Heart left ventricle (tissue), 16 donors: ENCODE data around the gene EPHA1. TPM values are rescaled to one million over a fixed set of nuclear protein-coding genes. Genes with fewer than 3 reads are reported as not detected.

ENCODE experiments used
- ATAC-seq, 4 donors: fragments of 200-7000 bp; cut with Tn5 transposase; one replicate each; pipeline ENCODE4 v1.9.1; 2020 to 2022; ENCODE audit warnings: moderate library complexity in 4 of 4, mild to moderate bottlenecking in 3 of 4, moderate number of reproducible peaks in 1 of 4
- DNase-seq, 5 donors: peaks; one replicate each; pipeline ENCODE4 v3.0.0-alpha.2; 2020
- H3K27ac ChIP-seq, 12 donors: fragments of 200-600 bp; sonication (generic) in 4 of 12; one replicate each; pipeline versions ENCODE4 v1.5.0 to v1.8.0; 2016 to 2022; ENCODE audit warnings: mild to moderate bottlenecking in 2 of 12
- H3K27me3 ChIP-seq, 9 donors: fragments of 200-600 bp; sonication (generic) in 2 of 9; one replicate each; pipeline versions ENCODE4 v1.5.1 to v1.8.0; 2016 to 2022; ENCODE audit warnings: mild to moderate bottlenecking in 3 of 9
- H3K36me3 ChIP-seq, 9 donors: fragments of 200-600 bp; sonication (generic) in 2 of 9; one replicate each; pipeline versions ENCODE4 v1.5.0 to v1.8.0; 2018 to 2022; ENCODE audit warnings: mild to moderate bottlenecking in 2 of 9
- H3K4me1 ChIP-seq, 12 donors: fragments of 200-600 bp; sonication (generic) in 4 of 12; one replicate each; pipeline versions ENCODE4 v1.5.0 to v1.8.0; 2016 to 2022; ENCODE audit warnings: mild to moderate bottlenecking in 3 of 12
- H3K4me3 ChIP-seq, 12 donors: fragments of 200-600 bp; sonication (generic) in 4 of 12; one replicate each; pipeline versions ENCODE4 v1.5.0 to v1.8.0; 2017 to 2022; ENCODE audit warnings: mild to moderate bottlenecking in 9 of 12, moderate library complexity in 4 of 12
- H3K9me3 ChIP-seq, 12 donors: fragments of 200-600 bp; sonication (generic) in 4 of 12; one replicate each; pipeline versions ENCODE4 v1.5.0 to v1.8.0; 2016 to 2022; ENCODE audit warnings: mild to moderate bottlenecking in 1 of 12
- CTCF ChIP-seq, 12 donors: fragments of 200-600 bp; sonication (generic) in 4 of 12; IDR thresholded peaks; one replicate each; pipeline versions ENCODE4 v1.5.0 to v1.8.0; 2018 to 2022; ENCODE audit warnings: antibody characterized with exemption in 12 of 12, mild to moderate bottlenecking in 5 of 12
- POLR2A ChIP-seq, 2 donors: fragments of 450-650 bp; IDR thresholded peaks; one replicate each; pipeline ENCODE4 v1.6.1; 2017; ENCODE audit warnings: antibody characterized with exemption in 2 of 2, mild to moderate bottlenecking in 2 of 2, moderate library complexity in 2 of 2
- WGBS, 4 donors: extraction: QIAGEN DNeasy Blood & Tissue Kit in 2 of 4; methylation state at CpG; one replicate each; pipeline versions ENCODE4 v1.1.5 to v1.1.7; 2013 to 2018; 5-methylcytosine and 5-hydroxymethylcytosine counted together
- intact Hi-C, 10 donors: fragments of 100-400 bp; cut with DNase I; formaldehyde crosslinking; loops; one replicate each; pipeline versions ENCODE4 v1.11.1 to v1.14.2; 2022
- polyA plus RNA-seq, 2 donors: library from polyadenylated mRNA; stranded (reverse); fragments of 200-250 nt; gene quantifications; one replicate each; pipeline ENCODE4 v1.2.3, GENCODE V29; 2013
- total RNA-seq, 9 donors: library from RNA; depleted of rRNA in 2 of 9; stranded (reverse); fragments of >200 nt in 2 of 9; fragmentation: NEBNext Ultra II Directional in 3 of 9; extraction: Animal tissue kit (Norgen Biotek cat#: 25700) in 3 of 9; gene quantifications; one replicate each; pipeline versions ENCODE4 v1.1.0 to v1.2.4, GENCODE V29; 2016 to 2023
- donor health status: ischemic (EF 13 %, LVEDD 7.1; RV severe dilation, severe dysfunction).
- donor health status: healthy with polysubstance abuse.
- donor health status: DM: no; HTN: yes; CAD: no.
- donor health status: DM: no; HTN: no; CAD: no.
- donor health status: ischemic (EF 25% LVEDD 6.9; RV normal size, moderate dysfunction).
- donor health status: ischemic (EF 25% LVEDD 5.7; RV mildly dilated, moderate dysfunction).
- donor health status: healthy.
- donor health status: DM: yes; HTN: yes; CAD: no.
- donor health status: ischemic (EF 35%, LVEDD 5.7; RV mildly dilated, moderate dysfunction).
- donor health status: nonischemic (EF 11% LVEDD 7.7; RV severe dilation, severe dysfunction).
- donor health status: DM: yes; HTN: yes; CAD: no.
- donor health status: PGD.
- donor health status: ischemic (EF 29% LVEDD 5.4; RV normal size, mild dysfunction).
- donor health status: nonischemic (EF 23%, LVEDD 6.1; RV moderate dilation, normal function).

EPHA1 gene
- total and polyA plus RNA-seq, 11 donors = 0.04 to 0.51 (median 0.27) TPM; not detected in 7

DNA sequence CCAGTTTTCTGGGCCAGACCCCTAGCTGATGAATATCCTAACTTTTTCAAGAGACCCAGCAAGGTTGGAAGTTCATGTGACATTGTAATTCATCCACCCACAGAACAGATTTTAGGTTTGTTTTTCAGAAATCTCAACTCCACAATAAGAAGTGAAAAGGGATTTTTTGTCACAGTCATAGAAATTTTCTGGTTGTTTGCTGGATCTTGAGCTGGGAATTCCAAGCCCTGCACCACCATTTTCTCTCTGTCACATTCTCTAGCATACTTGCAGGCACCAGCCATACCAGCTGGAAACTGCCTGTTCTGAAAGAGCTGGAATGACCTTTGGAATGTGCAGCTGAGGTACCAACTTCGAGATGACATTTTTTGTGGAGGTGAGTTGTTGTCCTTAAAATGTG lies 43.1 kb upstream of the EPHA1 start:
- Histone ChIP-seq H3K36me3 (no peaks in the 10 kb centered on the region), H3K27ac (no peak overlapping the region), H3K9me3 (no peaks in the 10 kb centered on the region), H3K4me1 (no peaks in the 10 kb centered on the region), H3K27me3 (peaks cover 0 to 8% (median 0%) of the 10 kb centered on the region in 9 donors), H3K4me3 (no peak overlapping the region)
- TF ChIP-seq CTCF (IDR thresholded peaks at IDR 0.05) (no peak), POLR2A (IDR thresholded peaks at IDR 0.05) (no peak)
- DNase-seq (no peak), ATAC-seq (no peak)
- 72 to 87% (median 76%) methylated on average over 1 of the region's 1 CpG for WGBS, 4 donors
- intact Hi-C loops = no loop called here

DNA sequence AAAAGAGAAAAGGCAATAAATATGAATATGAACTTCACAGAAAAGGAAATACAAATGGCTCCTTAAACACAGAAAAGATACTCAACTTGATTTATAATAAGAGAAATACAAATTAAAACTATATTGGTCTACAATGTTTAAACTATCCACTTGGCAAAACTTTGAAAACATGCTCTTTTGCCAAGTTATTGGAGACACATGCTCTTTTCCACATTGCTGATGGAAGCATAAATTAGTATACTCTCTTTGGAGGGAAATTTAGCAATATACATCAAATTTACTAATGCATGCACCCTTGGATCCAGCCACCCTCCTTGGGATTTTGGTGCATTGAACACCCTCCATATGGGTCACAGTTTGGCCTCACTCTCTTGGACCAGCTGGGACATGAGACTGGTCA lies 42.5 kb upstream of the EPHA1 start:
- H3K9me3 ChIP-seq = no peaks in the 10 kb centered on the region

DNA sequence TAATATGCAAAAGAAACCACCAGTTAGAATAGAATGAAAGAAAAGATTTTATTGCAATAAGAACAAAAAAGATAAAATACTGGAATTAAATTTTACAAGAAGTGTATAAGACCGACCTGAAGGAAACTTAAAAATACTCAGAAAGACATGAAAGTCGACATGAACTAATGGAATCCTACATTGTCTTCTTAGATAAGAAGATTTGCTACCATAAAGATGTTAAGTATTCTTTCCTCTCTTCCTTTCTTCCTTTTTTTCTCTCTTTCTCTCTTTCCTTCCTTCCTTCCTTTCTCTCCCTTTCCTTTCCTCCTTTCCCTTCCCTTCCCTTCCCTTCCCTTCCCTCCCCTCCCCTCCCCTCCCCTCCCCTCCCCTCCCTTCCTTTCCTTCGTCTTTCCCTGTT lies 41.1 kb upstream of the EPHA1 start:
- ATAC-seq (no peak), DNase-seq (no peak)
- no peaks in the 10 kb centered on the region for H3K9me3 ChIP-seq
- TF ChIP-seq CTCF (IDR thresholded peaks at IDR 0.05) = no peak
- TF ChIP-seq POLR2A (IDR thresholded peaks at IDR 0.05) = no peak
- H3K4me1 ChIP-seq = no peaks in the 10 kb centered on the region
- no peak overlapping the region for H3K4me3 ChIP-seq
- H3K27me3 ChIP-seq = peaks cover 0 to 15% (median 0%) of the 10 kb centered on the region in 9 donors
- 70 to 80% (median 78%) methylated on average over 2 to 3 of the region's 3 CpGs for WGBS, 4 donors
- no peaks in the 10 kb centered on the region for H3K36me3 ChIP-seq
- intact Hi-C loops = no loop called here
- H3K27ac ChIP-seq = no peak overlapping the region

More for the DNA sequence above, 42.5 kb upstream of the EPHA1 start:
- DNase-seq (no peak), ATAC-seq (no peak)
- Histone ChIP-seq H3K4me3 (no peak overlapping the region), H3K27ac (no peak overlapping the region), H3K36me3 (no peaks in the 10 kb centered on the region), H3K4me1 (no peaks in the 10 kb centered on the region), H3K27me3 (peaks cover 0 to 15% (median 0%) of the 10 kb centered on the region in 9 donors)
- intact Hi-C loops = no loop called here
- no peak for TF ChIP-seq POLR2A (IDR thresholded peaks at IDR 0.05)
- TF ChIP-seq CTCF (IDR thresholded peaks at IDR 0.05) = no peak

DNA sequence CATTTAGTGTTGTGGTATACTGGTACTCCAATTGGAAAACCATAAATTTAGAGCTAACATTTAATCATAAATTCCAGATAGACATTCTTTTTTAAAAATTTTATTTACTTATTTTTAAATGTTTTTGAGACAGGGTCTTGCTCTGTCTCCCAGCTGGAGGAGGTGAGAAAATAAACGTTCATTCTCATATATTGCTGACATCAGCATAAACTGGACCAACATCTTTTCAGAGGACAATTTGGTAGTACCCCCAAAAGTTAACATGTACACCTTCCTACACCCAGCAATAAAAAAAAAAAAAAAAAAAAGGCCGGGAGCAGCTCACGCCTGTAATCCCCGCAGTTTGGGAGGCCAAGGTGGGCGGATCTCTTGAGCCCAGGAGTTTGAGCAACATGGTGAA lies 39.8 kb upstream of the EPHA1 start:
- intact Hi-C loops = no loop called here
- WGBS, 4 donors = 85 to 91% (median 86%) methylated on average over 5 of the region's 5 CpGs

More for the DNA sequence above, 39.8 kb upstream of the EPHA1 start:
- no peak for DNase-seq
- no peaks in the 10 kb centered on the region for H3K4me1 ChIP-seq
- H3K4me3 ChIP-seq = no peak overlapping the region
- H3K9me3 ChIP-seq = no peaks in the 10 kb centered on the region
- TF ChIP-seq CTCF (IDR thresholded peaks at IDR 0.05) = no peak
- TF ChIP-seq POLR2A (IDR thresholded peaks at IDR 0.05) = no peak
- H3K36me3 ChIP-seq = no peaks in the 10 kb centered on the region
- no peak overlapping the region for H3K27ac ChIP-seq
- ATAC-seq = no peak
- H3K27me3 ChIP-seq = peaks cover 0 to 15% (median 0%) of the 10 kb centered on the region in 9 donors
